GM19452 (cell line): ENCODE measurements around the gene RGS1.

Source experiments
- ATAC-seq: cut with Tn5 transposase; IDR thresholded peaks from one replicate; pipeline ENCODE4 v1.9.1; 2021; ENCODE audit not compliant: unreplicated experiment

The RGS1 gene

DNA sequence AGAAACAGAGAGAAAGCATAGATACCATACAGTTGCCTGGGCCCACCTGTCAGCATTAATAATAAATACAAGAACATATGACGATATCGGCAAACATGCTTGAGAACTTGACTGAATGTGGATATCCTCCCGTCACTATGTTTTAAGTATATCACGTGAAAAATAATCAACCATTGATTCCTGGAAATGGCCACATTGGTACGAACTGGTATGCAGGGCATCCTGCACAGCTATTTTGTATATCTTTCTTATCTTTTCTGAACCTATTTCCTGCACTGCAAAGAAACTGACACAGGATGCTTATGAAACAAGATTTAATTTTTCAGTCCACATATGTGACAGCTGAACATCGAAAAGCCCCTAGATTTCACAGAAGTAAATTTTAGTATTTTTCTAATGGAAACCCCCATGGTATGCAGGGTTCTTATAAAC lies 22.8 kb upstream of the RGS1 start:
- no peak for ATAC-seq

DNA sequence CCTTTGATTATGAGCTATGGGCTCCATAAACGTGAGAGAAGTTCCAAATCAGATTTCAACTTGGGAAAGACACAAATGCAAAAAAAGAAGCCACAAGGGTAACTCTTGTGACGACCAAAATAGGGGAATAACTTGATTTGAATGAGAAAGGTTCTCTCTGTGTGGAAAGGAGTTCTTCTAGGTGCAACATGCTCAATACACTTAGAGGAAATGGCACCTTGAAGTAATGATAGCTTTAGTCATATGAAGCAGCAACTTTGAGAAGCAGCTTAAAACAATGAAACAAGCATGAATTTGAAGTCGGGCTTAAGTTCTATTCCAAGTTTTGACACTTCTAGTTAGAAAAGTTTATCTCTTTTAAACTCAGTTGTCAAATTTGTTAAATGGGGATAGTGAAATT lies 21.8 kb upstream of the RGS1 start:
- no peak for ATAC-seq

DNA sequence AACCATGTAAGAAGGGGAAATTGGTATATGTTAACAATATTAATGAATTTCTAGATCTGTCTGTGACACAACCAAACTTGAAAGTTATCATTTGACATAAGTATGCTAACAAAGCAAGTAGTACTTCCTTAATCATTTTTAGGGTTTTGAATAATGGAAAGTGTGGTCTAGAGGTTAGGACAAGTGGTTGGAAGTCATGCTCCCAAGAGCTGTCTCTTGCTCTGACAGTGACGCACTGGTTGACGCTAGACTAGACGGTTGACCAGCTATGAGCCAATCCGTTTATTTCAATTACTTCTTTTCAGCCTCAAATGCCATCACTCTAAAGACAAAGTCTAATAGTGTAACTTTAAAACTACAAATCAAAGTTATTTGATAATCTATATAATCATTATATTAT lies 20.7 kb upstream of the RGS1 start:
- ATAC-seq = no peak

DNA sequence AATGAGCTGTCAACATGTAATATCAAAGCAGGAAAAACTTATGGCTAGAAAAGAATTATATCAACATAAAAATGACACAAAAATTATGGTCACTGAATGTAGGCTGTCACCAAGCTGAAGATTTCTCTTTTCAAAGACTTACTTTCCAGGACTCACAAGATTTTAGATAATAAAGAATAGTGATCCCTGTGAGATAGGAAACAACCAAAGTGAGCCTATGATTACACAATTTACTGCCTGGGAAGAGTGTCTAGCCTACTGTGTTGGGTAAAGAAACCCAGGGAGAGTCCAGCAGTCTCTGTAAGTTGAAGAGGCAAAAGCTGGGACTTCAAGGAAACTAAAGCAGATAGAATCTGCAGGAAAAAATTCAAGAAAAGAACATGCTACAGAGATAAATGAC lies 20.2 kb upstream of the RGS1 start:
- no peak for ATAC-seq

DNA sequence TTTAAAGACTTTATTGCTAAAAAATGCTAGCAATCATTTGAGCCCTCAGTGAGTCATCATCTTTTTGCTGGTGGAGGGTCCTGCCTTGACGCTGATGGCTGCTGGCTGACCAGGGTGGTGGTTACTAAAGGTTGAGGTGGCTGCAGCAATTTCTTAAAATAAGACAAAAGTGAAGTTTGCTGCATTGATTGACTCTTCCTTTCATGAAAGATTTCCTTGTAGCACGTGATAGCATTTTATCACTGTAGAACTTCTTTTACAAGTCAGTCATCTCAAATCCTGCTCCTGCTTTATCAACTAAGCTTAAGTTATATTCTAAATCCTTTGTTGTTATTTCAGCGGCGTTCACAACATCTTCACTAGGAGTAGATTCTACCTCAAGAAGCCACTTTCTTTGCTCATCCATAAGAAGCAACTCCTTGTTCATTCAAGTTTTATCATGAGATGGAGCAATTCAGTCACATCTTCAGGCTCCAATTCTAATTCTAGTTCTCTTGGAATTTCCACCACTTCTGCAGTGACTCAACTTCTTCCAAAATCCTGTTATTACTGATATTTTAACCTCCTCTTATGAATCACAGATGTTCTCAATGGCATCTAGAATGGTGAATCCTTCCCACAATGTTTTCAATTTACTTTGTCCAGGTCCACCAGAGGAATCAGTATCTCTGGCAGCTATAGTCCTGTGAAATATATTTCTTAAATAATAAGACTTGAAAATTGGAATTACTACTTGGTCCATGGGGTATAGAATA lies 17.6 kb upstream of the RGS1 start:
- ATAC-seq = no peak

GRCh38 chr1:192559115-192560006 lies 16.2 kb upstream of the RGS1 start:
- ATAC-seq = peak; percentile 78

GRCh38 chr1:192561301-192561700 lies 14.3 kb upstream of the RGS1 start:
- no peak for ATAC-seq

- no peak for ATAC-seq
Observed at GRCh38 chr1:192563129-192563528, 12.4 kb upstream of the RGS1 start.

- no peak for ATAC-seq
Observed at GRCh38 chr1:192564099-192564498, 11.5 kb upstream of the RGS1 start.

DNA sequence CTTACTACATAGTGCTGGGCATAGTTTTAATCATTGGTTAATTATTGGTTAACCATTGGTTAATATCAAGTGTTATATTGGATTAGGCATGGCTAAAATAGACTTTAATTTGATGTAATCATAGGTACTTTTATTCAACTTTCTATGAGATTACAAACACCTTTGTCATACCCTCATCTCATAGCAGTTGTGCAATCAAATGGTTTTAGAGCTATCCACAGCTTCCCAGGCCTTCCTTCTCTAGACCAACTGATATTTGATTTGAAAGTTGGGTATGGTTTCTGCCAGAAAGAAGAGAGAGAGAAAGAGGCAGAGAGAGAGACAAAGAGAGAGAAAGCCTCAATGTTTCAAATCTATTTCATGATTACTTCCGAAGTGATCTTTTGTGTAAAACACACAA lies 9.6 kb upstream of the RGS1 start:
- ATAC-seq = no peak

DNA sequence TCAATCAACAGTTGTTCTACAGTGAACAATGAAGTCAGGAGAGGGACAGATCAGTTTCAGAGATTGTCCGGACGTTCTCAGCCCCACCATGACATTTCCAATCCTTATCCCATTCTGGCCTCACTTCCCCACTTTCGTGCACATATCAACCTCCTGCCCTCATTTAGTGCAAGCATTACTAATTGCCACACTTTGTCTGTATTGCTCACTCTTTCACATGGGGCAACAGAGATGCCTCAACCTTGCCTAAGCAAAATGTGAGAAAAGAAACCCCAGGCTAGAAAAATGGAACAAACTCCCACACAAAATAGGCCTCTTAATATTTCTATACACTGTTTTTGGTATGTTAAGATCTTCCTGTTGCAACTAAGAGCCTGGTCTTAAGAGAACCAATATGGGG lies 8.9 kb upstream of the RGS1 start:
- ATAC-seq = no peak

DNA sequence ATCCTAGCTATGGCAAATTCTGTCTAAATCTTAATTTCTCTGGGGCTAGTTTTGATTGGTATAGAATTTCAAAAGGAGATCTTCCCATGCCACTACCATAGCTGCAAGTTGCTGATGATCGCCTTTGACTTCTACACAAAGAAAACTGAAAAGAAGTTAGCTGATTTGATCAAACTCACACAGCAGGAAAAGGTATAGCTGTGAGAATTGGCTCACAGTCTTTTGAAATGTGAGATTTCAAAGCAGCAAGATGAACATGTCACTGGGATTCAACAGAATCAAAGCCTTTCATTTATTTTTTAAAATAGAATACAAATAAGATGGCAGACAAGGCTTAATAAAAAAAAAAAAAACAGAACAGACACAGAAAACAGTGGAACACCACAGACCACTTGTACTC lies 7.5 kb upstream of the RGS1 start:
- ATAC-seq = no peak

DNA sequence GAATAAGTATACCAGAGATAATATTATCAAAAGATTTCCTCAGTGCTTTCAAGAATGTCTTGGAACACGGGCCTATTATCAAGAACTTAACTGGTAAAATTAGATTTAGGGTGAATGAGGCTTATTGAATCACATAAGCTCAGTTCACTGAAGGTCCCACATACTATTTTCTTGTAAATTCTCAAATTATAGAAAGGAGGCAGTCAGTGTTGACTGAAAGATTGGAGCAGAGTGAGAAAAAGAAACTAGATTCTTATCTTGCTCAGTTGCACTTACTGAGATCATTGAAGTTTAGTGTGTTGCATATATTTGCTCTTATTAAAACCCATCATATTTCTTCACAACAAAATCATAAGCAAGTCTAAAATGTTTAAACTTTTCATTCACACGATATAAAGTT lies 3.9 kb upstream of the RGS1 start:
- ATAC-seq = no peak

DNA sequence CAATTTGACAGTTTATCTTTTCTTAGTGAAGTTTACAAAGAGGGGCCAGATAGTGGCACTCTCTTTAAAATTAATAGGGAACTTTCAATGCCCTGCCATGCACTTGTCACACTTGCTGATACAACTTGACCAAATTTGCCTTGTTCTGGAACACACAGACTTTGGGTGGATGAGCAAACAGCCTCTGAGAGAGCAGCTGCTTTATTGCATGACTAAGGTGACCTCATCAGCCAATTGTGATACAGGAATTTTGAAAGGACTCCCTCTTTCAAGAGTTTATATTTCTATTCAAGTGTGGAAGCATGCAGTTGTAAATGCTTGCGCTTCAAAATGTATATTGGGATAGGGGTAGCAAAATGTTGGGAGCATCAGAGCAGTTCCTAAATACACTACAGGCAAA lies 2.1 kb upstream of the RGS1 start:
- no peak for ATAC-seq

DNA sequence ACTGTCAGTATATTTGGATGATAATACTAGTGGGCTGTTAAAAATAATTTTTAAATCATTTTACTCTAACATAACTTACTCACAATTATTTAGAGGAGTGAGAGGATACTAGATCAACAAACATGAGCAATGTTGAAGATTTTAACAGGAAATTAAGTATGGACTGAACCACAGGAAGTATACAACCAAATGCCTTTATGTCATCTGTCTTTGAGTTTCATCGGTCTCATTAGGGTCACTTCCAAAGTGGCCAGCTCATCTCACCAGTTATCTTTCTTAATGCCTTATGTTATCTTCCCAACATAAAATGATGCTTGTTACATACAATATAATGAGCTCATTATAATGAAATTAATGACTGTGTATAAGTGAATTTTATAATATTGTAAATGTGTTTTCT lies 1.5 kb upstream of the RGS1 start:
- no peak for ATAC-seq

DNA sequence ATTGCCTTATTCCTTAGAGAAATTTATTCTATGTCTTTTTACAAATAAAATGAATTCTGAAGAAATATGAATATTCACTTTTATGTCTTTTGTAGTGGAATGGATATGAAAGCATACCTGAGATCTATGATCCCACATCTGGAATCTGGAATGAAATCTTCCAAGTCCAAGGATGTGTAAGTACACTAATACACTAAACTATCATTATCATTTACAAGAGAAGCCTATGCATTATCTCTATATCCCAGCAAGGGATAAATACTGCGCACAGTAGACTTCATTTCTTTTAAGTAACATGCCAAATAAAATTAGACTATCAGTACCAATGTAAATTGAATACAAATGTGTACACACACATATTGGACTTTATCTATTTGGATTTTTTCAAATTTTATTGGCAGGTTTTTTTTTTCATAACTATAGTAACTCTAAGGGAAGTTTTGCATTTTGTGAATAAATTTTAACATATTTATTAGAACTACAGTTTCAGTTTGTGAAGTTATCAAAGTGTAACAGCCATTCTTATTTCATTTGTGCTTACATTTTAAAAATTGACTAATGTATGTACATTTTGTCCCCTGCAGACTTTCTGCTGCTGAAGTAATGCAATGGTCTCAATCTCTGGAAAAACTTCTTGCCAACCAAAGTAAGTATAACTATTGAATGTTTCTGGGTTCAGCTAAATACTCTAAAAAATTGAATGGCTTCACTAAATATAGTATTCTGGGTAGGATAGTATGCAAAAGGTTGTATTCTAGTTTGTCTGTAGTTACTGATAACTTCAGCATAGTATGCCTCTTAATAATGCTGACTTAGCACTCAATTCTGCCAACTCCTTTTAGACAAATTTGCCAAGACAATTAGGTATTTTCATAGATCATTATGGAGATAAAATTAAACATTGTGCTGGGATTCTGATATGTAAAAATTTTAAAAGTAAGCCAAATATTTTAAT lies 894 bp downstream of the RGS1 start:
- no peak for ATAC-seq

DNA sequence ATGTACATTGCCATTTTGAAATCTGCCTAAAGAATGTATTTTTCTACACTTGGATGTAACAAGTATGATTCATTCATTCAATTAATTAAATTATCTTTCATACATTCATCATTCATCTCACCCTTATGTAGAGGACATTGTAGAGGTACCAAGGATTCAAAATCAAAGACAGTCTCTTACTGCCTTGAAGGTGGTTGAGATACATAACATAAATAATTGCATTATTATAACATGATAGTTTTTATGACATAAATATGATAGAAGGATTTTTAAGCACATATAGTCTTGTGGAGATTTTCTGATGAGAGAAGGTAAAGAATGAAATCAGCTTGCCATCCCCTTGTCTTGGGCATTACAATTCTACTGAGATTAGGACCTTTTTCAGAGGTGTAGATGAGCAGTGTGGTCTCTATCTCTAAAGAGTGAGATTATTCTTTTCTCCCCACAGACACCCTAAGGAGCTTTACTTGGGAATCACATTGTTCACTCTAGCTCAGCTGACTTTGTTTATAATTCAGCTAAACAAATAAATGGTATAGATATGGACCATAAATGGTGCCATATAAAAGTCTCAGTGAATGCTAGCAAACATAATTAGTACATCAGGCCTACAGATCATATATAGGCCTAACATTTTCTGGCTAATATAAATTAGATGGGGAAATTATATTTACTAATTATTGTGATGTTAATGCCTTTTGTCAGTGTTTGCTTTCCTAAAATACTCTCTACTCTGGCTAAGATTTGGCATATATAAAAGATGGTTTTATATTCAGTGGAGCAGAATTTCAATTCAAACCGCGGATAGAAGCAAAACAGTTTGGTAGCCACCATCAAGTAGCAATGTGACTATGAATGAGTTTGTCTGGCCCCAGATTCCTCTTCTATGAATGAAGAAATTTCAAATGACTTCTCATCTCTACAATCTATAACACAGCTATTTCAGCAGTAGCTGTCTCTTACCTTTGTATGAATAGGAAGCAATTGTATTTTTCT lies 1.9 kb downstream of the RGS1 start:
- no peak for ATAC-seq

- ATAC-seq = no peak
Observed at GRCh38 chr1:192578144-192578909, 2.8 kb downstream of the RGS1 start.

- no peak for ATAC-seq
Observed at GRCh38 chr1:192579010-192579738, 3.6 kb downstream of the RGS1 start.
